GM18909 (cell line): ENCODE measurements around the gene CYP27B1.

Experiments
- ATAC-seq: cut with Tn5 transposase; IDR thresholded peaks from one replicate; pipeline ENCODE4 v1.9.1; 2021; ENCODE audit warnings: mild to moderate bottlenecking; ENCODE audit not compliant: unreplicated experiment, poor library complexity

Gene CYP27B1

GRCh38 chr12:57738661-57739237 is 28.1 kb downstream of the CYP27B1 start, which contains the start of gene AGAP2:
Gene AGAP2, minus strand, starts transcription at chr12:57738742. Its CDS starts 496 bp downstream, at chr12:57738246.
- ATAC-seq: no peak

GRCh38 chr12:57737467-57738460 is 29.1 kb downstream of the CYP27B1 start:
- ATAC-seq: no peak

- ATAC-seq: no peak
Observed at GRCh38 chr12:57736741-57737466, 30.0 kb downstream of the CYP27B1 start.

GRCh38 chr12:57735952-57736740 is 30.7 kb downstream of the CYP27B1 start:
- ATAC-seq: no peak

GRCh38 chr12:57735198-57735855 is 31.6 kb downstream of the CYP27B1 start:
- ATAC-seq: no peak

GRCh38 chr12:57734591-57734990 is 32.3 kb downstream of the CYP27B1 start:
- no peak for ATAC-seq

- no peak for ATAC-seq
Observed at GRCh38 chr12:57733928-57734327, 33.0 kb downstream of the CYP27B1 start.

GRCh38 chr12:57732726-57733593 is 33.9 kb downstream of the CYP27B1 start:
- ATAC-seq: no peak

- ATAC-seq: no peak
Observed at GRCh38 chr12:57732270-57732669, 34.6 kb downstream of the CYP27B1 start.

GRCh38 chr12:57731411-57732080 is 35.3 kb downstream of the CYP27B1 start:
- no peak for ATAC-seq

GRCh38 chr12:57730336-57731067 is 36.4 kb downstream of the CYP27B1 start:
- no peak for ATAC-seq

- ATAC-seq: no peak
Observed at GRCh38 chr12:57729321-57729844, 37.5 kb downstream of the CYP27B1 start.

GRCh38 chr12:57727758-57728395 is 39.0 kb downstream of the CYP27B1 start:
- no peak for ATAC-seq

- ATAC-seq: no peak
Observed at GRCh38 chr12:57726884-57727757, 39.8 kb downstream of the CYP27B1 start.

- no peak for ATAC-seq
Observed at GRCh38 chr12:57726151-57726883, 40.6 kb downstream of the CYP27B1 start.
